ENCODE results near the gene CCL20. TPM values are rescaled to one million over a fixed set of nuclear protein-coding genes. Genes with fewer than 3 reads are reported as not detected.

CCL20 gene
- polyA plus RNA-seq, 1 of the 3 experiments (the other 2 are of a cell fraction): 0.12 TPM

GRCh38 chr2:227849906-227850305 lies 36.3 kb downstream of the CCL20 start:
- Histone ChIP-seq H3K79me2 (ENCODE audit: insufficient read depth) (no peaks in the 10 kb centered on the region), H3K36me3 (replicated peaks in 1 of 2; ENCODE audit: control insufficient read depth in 1 of 2, insufficient read depth in 2 of 2, low read length in 1 of 2) (no peaks in the 10 kb centered on the region), H3K9ac (no peak overlapping the region), H3K4me3 (ENCODE audit: low read depth in 2 of 2, low read length in 1 of 2) (no peak overlapping the region), H3F3A (replicated peaks; ENCODE audit: insufficient read depth) (no peaks in the 10 kb centered on the region), H3K4me1 (ENCODE audit: control insufficient read depth in 1 of 2, insufficient read depth in 2 of 2, low read depth in 1 of 2, low read length in 1 of 2) (peaks cover 0 to 12% of the 10 kb centered on the region in 2 experiments; a peak in 1 of 4 replicates), H4K20me1 (ENCODE audit: insufficient read depth) (no peaks in the 10 kb centered on the region), H3K9me2 (no peaks in the 10 kb centered on the region), H3K27ac (ENCODE audit: low read depth in 2 of 2, low read length in 1 of 2) (no peak overlapping the region), H3K27me3 (ENCODE audit: insufficient read depth) (no peaks in the 10 kb centered on the region), H3K4me2 (no peak overlapping the region), H3K9me3 (no peaks in the 10 kb centered on the region), H2AFZ (ENCODE audit: low read depth) (no peak overlapping the region)
- TF ChIP-seq PBX3 (IDR thresholded peaks at IDR 0.05) (0 out of 2 replicates have a peak, but pooled peaks have one; percentile 15), TCF12 (IDR thresholded peaks at IDR 0.05) (peak; percentile 41; the same call in 1 of the 2 replicates), RAD21 (IDR thresholded peaks at IDR 0.05; ENCODE audit: low read length) (no peak), NFIC (IDR thresholded peaks at IDR 0.05; ENCODE audit: borderline replicate concordance) (peak; percentile 32; the same call in 1 of the 2 replicates)
- ChIA-PET POLR2A (no interaction called here), CTCF (no interaction called here)
- 29% methylated on average over 1 of the region's 1 CpG for WGBS (ENCODE audit: low lambda C conversion rate)
- no peak for DNase-seq

- Histone ChIP-seq H3F3A (replicated peaks; ENCODE audit: insufficient read depth) (no peaks in the 10 kb centered on the region), H3K36me3 (replicated peaks in 1 of 2; ENCODE audit: control insufficient read depth in 1 of 2, insufficient read depth in 2 of 2, low read length in 1 of 2) (no peaks in the 10 kb centered on the region), H3K9me3 (no peaks in the 10 kb centered on the region), H3K4me1 (ENCODE audit: control insufficient read depth in 1 of 2, insufficient read depth in 2 of 2, low read depth in 1 of 2, low read length in 1 of 2) (peaks cover 0 to 12% of the 10 kb centered on the region in 2 experiments; a peak in 1 of 4 replicates), H2AFZ (ENCODE audit: low read depth) (no peak overlapping the region), H3K4me3 (ENCODE audit: low read depth in 2 of 2, low read length in 1 of 2) (no peak overlapping the region), H3K9me2 (no peaks in the 10 kb centered on the region), H3K27ac (ENCODE audit: low read depth in 2 of 2, low read length in 1 of 2) (peak overlapping the region in 1 of 2 experiments; percentile 60; a peak in 2 of 4 replicates), H3K4me2 (peak overlapping the region; percentile 30; the same call in 1 of the 2 replicates), H3K9ac (no peak overlapping the region), H4K20me1 (ENCODE audit: insufficient read depth) (no peaks in the 10 kb centered on the region), H3K27me3 (ENCODE audit: insufficient read depth) (no peaks in the 10 kb centered on the region), H3K79me2 (ENCODE audit: insufficient read depth) (no peaks in the 10 kb centered on the region)
- POLR2A ChIA-PET: no interaction called here
- TF ChIP-seq FOSL2 (IDR thresholded peaks at IDR 0.05; ENCODE audit: borderline replicate concordance, low read depth) (no peak), TCF12 (IDR thresholded peaks at IDR 0.05) (peak; percentile 85), POLR2AphosphoS5 (IDR thresholded peaks at IDR 0.05; ENCODE audit: low read depth, low read length) (peak; percentile 39; the same call in 1 of the 2 replicates), RCOR1 (IDR thresholded peaks at IDR 0.05; ENCODE audit: low read length) (no peak), SMC3 (IDR thresholded peaks at IDR 0.05; ENCODE audit: low read depth, low read length) (no peak), MAX (IDR thresholded peaks at IDR 0.05; ENCODE audit: low read depth) (0 out of 2 replicates have a peak, but pooled peaks have one; percentile 20), RAD21 (IDR thresholded peaks at IDR 0.05; ENCODE audit: low read length) (no peak), PBX3 (IDR thresholded peaks at IDR 0.05) (peak; percentile 49), MEF2A (IDR thresholded peaks at IDR 0.05; ENCODE audit: borderline replicate concordance, low read depth) (peak; percentile 43; the same call in 1 of the 2 replicates), NFIC (IDR thresholded peaks at IDR 0.05; ENCODE audit: borderline replicate concordance) (peak; percentile 89), EP300 (IDR thresholded peaks at IDR 0.05; ENCODE audit: borderline replicate concordance in 1 of 2, low read depth in 1 of 2, low read length in 1 of 2) (peak in 1 of 2 experiments; percentile 79; a peak in 2 of 4 replicates), TEAD4 (IDR thresholded peaks at IDR 0.05; ENCODE audit: borderline replicate concordance, insufficient read depth) (peak; percentile 44; the same call in 1 of the 2 replicates), JUND (IDR thresholded peaks at IDR 0.05) (peak; percentile 50)
- WGBS (ENCODE audit: low lambda C conversion rate): 43% methylated on average over 4 of the region's 4 CpGs
- CTCF ChIA-PET: interaction anchor here (1.1 to 1.6 kb wide), 3 partner anchors 9 to 37 kb away, joined by 3 to 4 read pairs (median 3); no protein-coding TSS in a partner anchor
- no peak for DNase-seq
These were observed 39.6 kb downstream of the CCL20 start for GRCh38 chr2:227853204-227853629.

Data from SK-N-SH (cell line).